ENCODE results near the gene TMEM248. TPM values are rescaled to one million over a fixed set of nuclear protein-coding genes. Genes with fewer than 3 reads are reported as not detected.
"Not testable (repeated sequence)": the region's sequence is repeated elsewhere in the genome, so short reads cannot be mapped to it uniquely, and the experiment has no call there.

The TMEM248 gene
- total RNA-seq, 6 donors from 2014 or later = 55.5 to 153 (median 111) TPM

DNA sequence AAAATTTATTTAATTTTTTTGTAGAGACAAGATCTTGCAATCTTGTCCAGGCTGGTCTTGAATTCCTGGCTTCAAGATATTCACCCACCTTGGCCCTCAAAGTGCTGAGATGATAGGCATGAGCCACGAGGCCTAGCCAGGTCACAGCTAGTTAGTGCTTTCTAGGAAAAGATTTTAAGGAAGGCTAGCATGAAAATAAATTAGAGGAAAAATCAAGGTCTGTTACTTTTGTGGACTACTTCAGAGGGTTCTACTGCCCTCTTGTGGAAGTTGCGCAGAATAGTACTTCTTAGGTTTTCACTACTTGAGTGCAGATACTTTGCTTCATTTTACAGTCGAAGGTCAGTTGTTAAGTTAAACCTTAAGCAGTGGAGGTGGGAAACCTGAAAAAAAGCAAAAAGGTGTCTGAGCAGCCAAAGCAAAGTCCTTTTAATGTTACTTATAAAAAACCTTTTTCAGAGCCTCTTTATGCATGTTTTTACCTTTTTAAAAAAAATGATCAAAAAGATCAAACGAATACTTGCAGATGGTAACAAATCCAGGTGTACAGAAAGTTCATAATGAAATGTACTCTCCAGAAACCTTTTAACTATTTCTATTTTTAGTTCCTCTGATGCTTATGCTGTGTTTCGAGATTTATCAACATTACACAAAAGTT, 79.7 kb downstream of the TMEM248 start:
- H3K27me3 ChIP-seq, H3K27ac ChIP-seq, H3K9me3 ChIP-seq, DNase-seq, H3K4me3 ChIP-seq: not testable (repeated sequence)
- ATAC-seq (ENCODE audit: low FRiP score in 2 of 2) = peak in 1 of 2 donors; percentile 29
- Histone ChIP-seq H3K36me3 (peaks cover 0 to 30% (median 7%) of the 10 kb centered on the region in 4 donors), H3K4me1 (peaks cover 6 to 10% (median 9%) of the 10 kb centered on the region in 4 donors)
- 47 to 48% methylated on average over 4 of the region's 5 CpGs for WGBS, 2 donors
- TF ChIP-seq, protein P1, sequence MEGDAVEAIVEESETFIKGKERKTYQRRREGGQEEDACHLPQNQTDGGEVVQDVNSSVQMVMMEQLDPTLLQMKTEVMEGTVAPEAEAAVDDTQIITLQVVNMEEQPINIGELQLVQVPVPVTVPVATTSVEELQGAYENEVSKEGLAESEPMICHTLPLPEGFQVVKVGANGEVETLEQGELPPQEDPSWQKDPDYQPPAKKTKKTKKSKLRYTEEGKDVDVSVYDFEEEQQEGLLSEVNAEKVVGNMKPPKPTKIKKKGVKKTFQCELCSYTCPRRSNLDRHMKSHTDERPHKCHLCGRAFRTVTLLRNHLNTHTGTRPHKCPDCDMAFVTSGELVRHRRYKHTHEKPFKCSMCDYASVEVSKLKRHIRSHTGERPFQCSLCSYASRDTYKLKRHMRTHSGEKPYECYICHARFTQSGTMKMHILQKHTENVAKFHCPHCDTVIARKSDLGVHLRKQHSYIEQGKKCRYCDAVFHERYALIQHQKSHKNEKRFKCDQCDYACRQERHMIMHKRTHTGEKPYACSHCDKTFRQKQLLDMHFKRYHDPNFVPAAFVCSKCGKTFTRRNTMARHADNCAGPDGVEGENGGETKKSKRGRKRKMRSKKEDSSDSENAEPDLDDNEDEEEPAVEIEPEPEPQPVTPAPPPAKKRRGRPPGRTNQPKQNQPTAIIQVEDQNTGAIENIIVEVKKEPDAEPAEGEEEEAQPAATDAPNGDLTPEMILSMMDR (IDR thresholded peaks at IDR 0.05) = peak in 2 of 6 experiments; percentile 16 to 22

DNA sequence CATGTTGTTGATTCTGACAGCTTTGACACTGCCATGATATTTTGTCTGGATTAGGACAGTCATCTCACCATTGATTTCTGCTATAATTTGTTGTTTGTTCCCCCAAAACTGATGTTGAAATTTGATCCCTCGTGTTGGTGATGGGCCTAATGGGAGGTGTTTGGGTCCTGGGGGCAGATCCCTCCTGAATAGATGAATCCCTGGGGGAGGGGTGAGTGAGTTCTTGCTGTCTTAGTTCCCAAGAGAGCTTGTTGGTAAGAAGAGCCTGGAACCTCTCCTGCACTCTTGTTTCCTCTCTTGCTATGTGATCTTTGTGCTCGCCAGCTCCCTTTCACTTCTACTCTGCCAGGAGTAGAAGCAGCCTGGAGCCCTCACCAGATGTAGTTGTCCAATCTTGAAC, 83.1 kb downstream of the TMEM248 start:
- H3K36me3 ChIP-seq = peaks cover 0 to 52% (median 19%) of the 10 kb centered on the region in 4 donors
- not testable (repeated sequence) for DNase-seq; ATAC-seq (ENCODE audit: low FRiP score in 2 of 2); H3K4me3 ChIP-seq; H3K27ac ChIP-seq; H3K4me1 ChIP-seq; H3K9me3 ChIP-seq; H3K27me3 ChIP-seq
- WGBS, 2 donors = 88 to 93% methylated on average over 2 of the region's 2 CpGs

DNA sequence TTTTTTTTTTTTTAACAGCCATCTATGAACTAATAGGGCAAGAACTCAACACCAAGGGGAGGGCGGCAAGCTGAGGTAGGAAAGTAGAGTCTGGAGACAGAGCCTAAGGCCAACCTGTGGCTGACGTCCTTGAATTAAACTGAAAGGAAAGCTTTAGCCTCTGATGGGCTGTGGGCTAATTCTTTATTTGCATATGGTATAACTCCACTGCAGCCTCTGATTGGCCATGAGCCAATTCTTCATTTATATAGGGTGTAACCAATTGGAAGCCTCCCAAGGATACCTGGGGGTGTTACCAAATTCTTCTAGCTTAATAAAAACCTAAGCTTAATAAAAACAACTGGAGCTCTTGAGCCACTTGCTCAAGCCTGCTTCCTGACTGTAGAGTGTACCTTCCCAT, 85.9 kb downstream of the TMEM248 start:
- Histone ChIP-seq H3K27ac (no peak overlapping the region), H3K9me3 (no peaks in the 10 kb centered on the region), H3K36me3 (peaks cover 0 to 66% (median 28%) of the 10 kb centered on the region in 4 donors), H3K4me1 (no peaks in the 10 kb centered on the region), H3K27me3 (no peaks in the 10 kb centered on the region), H3K4me3 (no peak overlapping the region)
- ATAC-seq (ENCODE audit: low FRiP score in 2 of 2) = no peak
- WGBS, 2 donors = 75 to 86% methylated on average over 2 of the region's 2 CpGs
- DNase-seq = no peak
- TF ChIP-seq, protein P1 (IDR thresholded peaks at IDR 0.05) = no peak
- TF ChIP-seq POLR2AphosphoS5 (IDR thresholded peaks at IDR 0.05) = no peak
- TF ChIP-seq EP300 (IDR thresholded peaks at IDR 0.05) = no peak
- TF ChIP-seq POLR2A (IDR thresholded peaks at IDR 0.05) = no peak

Small RNA genes lying within 50 kb of the gene (small RNA-seq; reads per million reads assigned to genes)
- gene RF00017 (0 reads per million in 4 donors), gene RN7SL43P (0 reads per million in 4 donors), gene RNU6-1254P (0 reads per million in 4 donors)

Other genes with a start within 250 kb of the TMEM248 start
- gene RABGEF1, start 180.5 kb upstream of the TMEM248 start, total RNA-seq = 10 to 100 TPM; 20.7 to 35.6 (median 30.3) TPM
- 100 to 1,000 TPM in 4 of 6 donors, 10 to 100 TPM in 2; 34.6 to 172 (median 113) TPM for gene SBDS, start 74.4 kb downstream of the TMEM248 start, total RNA-seq
- 10 to 100 TPM; 13.9 to 40.9 (median 17.2) TPM for gene TYW1, start 75.6 kb downstream of the TMEM248 start, total RNA-seq